Ectodermal cell (in vitro differentiated cells): ENCODE results near the gene MUC13.

Experiments
- H3K27ac ChIP-seq: 2 replicates; pipeline ENCODE4 v1.7.0; 2013; ENCODE audit warnings: mild to moderate bottlenecking, low read depth, low read length; ENCODE audit not compliant: insufficient read depth, poor library complexity, severe bottlenecking
- H3K27me3 ChIP-seq: 2 replicates; pipeline ENCODE4 v1.7.0; 2013; ENCODE audit warnings: mild to moderate bottlenecking, low read length; ENCODE audit not compliant: insufficient read depth, control insufficient read depth, poor library complexity, severe bottlenecking
- H3K36me3 ChIP-seq: one replicate; pipeline ENCODE4 v1.7.0; 2013; ENCODE audit warnings: low read length; ENCODE audit not compliant: control insufficient read depth, insufficient read depth
- H3K4me1 ChIP-seq: one replicate; pipeline ENCODE4 v1.7.0; 2013; ENCODE audit warnings: low read length; ENCODE audit not compliant: control insufficient read depth, insufficient read depth
- H3K4me3 ChIP-seq: 2 replicates; pipeline ENCODE4 v1.7.0; 2013; ENCODE audit warnings: low read depth, low read length, control low read depth; ENCODE audit not compliant: insufficient read depth
- H3K9me3 ChIP-seq: 2 replicates; pipeline ENCODE4 v1.7.0; 2013; ENCODE audit warnings: mild to moderate bottlenecking, low read length, moderate library complexity; ENCODE audit not compliant: control insufficient read depth
- WGBS, 2 experiments: methylation state at CpG; one replicate each; pipeline ENCODE4 v1.1.7; 2013; ENCODE audit warnings: missing lambda C conversion rate in 2 of 2; 5-methylcytosine and 5-hydroxymethylcytosine counted together

Gene MUC13

GRCh38 chr3:124951511-124952281 is 17.1 kb upstream of the MUC13 start:
- Histone ChIP-seq H3K27me3 (no peaks in the 10 kb centered on the region), H3K4me3 (no peak overlapping the region)
- WGBS, 2 experiments: 94% methylated on average over 8 of the region's 8 CpGs

DNA sequence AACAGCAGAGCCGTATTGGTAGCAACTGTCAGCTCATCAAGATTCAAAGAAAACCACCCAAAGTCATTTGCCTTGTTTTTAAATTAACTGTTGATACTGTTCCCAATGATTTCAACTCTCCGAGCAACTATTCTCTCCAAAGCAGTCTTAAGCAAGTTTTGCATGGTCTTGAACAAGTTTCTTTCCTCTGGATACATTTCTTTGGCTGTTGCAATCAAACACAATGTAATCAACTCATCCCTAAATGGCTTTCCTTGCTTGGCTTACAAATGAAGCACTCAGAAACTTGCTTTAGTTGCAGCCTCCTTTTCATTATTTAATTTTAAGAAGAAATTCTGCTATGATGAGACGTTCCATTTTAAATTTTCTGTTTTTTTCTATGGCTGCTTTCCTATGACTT is 15.5 kb upstream of the MUC13 start:
- no peaks in the 10 kb centered on the region for H3K9me3 ChIP-seq
- H3K27ac ChIP-seq: no peak overlapping the region
- no peaks in the 10 kb centered on the region for H3K27me3 ChIP-seq
- WGBS, 2 experiments: 86 to 89% methylated on average over 2 of the region's 3 CpGs
- no peak overlapping the region for H3K4me3 ChIP-seq
- H3K36me3 ChIP-seq: no peaks in the 10 kb centered on the region
- no peaks in the 10 kb centered on the region for H3K4me1 ChIP-seq

More at GRCh38 chr3:124951511-124952281, 17.1 kb upstream of the MUC13 start:
- H3K4me1 ChIP-seq: no peaks in the 10 kb centered on the region
- no peaks in the 10 kb centered on the region for H3K36me3 ChIP-seq
- no peak overlapping the region for H3K27ac ChIP-seq
- H3K9me3 ChIP-seq: no peaks in the 10 kb centered on the region

DNA sequence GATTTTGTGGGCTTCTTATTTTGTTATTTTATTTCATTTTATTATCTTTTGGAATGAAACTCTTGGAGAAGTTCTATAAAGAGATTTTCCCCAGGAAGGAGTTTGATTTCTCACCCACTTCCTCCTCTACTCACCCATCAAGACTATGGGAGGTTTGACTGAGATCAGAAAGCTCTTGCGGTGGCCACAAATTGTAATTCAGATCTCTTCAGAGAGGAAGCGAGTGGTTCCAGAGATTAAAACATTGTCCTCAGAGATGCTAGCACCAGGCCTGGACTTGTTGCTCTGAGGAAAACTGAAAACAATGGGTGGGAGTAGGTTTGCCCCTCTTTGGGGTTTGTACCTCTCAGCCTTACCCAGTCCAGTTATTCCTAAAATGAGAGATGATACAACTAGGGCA is 8.1 kb upstream of the MUC13 start:
- WGBS, 2 experiments: 94 to 97% methylated on average over 2 of the region's 2 CpGs

DNA sequence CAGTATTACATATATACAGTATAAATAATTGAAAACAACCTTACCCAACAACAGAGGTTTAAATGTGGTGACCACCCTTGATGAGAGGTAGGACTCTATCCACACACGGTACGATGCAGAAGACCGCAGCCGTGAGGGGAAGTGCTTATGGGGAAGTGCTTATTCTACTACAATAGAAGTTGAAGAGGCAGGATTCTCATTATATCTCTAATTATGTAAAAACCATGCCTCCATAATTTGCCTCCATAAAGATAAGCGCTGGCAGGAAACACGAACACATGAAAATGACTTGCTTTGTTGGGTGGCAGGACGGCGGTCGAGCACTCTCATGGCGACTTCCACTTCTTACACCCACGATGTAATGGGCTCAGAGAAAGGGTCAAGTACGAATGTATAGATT is 7.2 kb upstream of the MUC13 start:
- Histone ChIP-seq H3K4me1 (no peaks in the 10 kb centered on the region), H3K9me3 (no peaks in the 10 kb centered on the region), H3K4me3 (no peak overlapping the region), H3K36me3 (no peaks in the 10 kb centered on the region), H3K27ac (no peak overlapping the region), H3K27me3 (no peaks in the 10 kb centered on the region)
- WGBS, 2 experiments: 96% methylated on average over 8 to 12 of the region's 12 CpGs

More for the DNA sequence above, 8.1 kb upstream of the MUC13 start:
- H3K4me3 ChIP-seq: no peak overlapping the region
- H3K27me3 ChIP-seq: no peaks in the 10 kb centered on the region
- no peaks in the 10 kb centered on the region for H3K9me3 ChIP-seq
- no peaks in the 10 kb centered on the region for H3K4me1 ChIP-seq
- H3K27ac ChIP-seq: no peak overlapping the region
- H3K36me3 ChIP-seq: no peaks in the 10 kb centered on the region

DNA sequence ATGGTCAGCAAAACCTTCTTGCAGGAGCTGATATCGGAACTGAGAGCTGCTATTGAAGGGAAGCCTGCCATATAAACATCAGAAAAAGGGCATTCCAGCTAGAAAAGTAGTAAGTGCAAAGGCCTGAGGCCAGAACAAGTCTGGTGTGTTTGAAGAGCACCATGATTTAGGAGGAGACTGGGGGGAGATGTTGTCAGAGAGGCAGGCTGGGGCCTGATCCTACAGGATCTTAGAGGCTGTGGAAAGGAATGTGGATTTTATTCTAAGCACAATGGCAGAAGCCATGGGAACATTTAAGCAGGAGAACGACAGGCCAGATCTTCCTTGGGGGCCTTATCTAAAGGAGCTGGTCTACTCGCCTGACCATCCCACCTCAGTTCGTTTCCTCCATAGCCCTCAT is 5.1 kb upstream of the MUC13 start:
- Histone ChIP-seq H3K9me3 (no peaks in the 10 kb centered on the region), H3K27ac (no peak overlapping the region), H3K4me1 (no peaks in the 10 kb centered on the region), H3K27me3 (no peaks in the 10 kb centered on the region), H3K4me3 (no peak overlapping the region), H3K36me3 (no peaks in the 10 kb centered on the region)
- 79 to 82% methylated on average over 4 of the region's 4 CpGs for WGBS, 2 experiments

DNA sequence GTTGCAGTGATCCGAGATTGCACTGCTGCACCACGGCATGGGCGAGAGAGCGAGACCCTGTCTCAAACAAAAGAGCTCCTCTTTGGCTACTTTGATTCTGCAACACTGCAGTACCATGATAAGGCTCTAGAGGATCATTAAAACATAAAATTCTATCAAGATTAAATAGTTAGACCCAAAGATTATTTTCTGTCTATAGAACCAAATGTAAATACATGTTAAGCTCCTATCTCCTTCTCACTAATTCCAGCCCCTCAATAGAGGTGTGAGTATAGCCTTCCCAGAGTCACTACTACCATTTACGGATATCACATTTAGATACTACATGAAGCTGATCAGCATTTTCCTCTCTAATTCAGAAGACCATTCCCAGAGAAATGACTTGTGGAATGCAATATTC is 4.3 kb upstream of the MUC13 start:
- no peaks in the 10 kb centered on the region for H3K36me3 ChIP-seq
- no peaks in the 10 kb centered on the region for H3K4me1 ChIP-seq
- no peak overlapping the region for H3K4me3 ChIP-seq
- no peak overlapping the region for H3K27ac ChIP-seq
- no peaks in the 10 kb centered on the region for H3K9me3 ChIP-seq
- no peaks in the 10 kb centered on the region for H3K27me3 ChIP-seq
- 90 to 92% methylated on average over 5 of the region's 5 CpGs for WGBS, 2 experiments

GRCh38 chr3:124937049-124937448 is 2.5 kb upstream of the MUC13 start:
- H3K9me3 ChIP-seq: no peaks in the 10 kb centered on the region
- H3K4me3 ChIP-seq: no peak overlapping the region
- peaks cover 5% of the 10 kb centered on the region for H3K4me1 ChIP-seq
- no peaks in the 10 kb centered on the region for H3K27me3 ChIP-seq
- 92 to 100% methylated on average over 2 of the region's 3 CpGs for WGBS, 2 experiments
- no peak overlapping the region for H3K27ac ChIP-seq
- no peaks in the 10 kb centered on the region for H3K36me3 ChIP-seq

DNA sequence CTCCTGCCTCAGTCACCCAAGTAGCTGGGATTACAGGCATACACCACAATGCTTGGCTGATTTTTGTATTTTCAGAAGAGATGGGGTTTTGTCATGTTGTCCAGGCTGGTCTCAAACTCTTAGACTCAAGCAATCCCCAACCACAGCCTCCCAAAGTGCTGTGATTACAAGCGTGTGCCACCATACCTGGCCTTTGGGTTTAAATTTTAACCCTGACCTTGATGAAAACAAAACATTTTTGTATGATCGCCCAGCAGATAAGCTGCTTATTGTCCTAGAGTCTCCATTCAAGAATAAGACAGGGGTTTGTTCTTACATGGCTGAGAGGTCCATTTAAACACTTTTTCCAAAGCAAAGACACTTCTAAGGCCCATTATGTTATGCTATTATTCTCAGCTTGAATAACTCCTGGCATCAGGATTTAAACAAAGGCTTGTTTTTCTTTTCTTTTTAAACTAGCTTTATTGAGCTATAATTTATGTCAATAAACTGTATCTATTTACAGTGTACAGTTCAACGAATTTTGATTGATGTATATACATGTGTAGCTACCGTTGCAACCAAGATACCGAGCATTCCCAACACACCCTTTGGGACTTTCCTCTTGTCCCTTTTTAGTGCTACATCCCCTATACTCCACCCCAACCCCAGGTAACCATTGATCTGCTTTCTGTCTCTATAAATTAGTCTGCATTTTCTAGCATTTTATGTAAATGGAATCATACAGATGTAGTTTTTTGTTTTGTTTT is 1.4 kb upstream of the MUC13 start:
- no peaks in the 10 kb centered on the region for H3K27me3 ChIP-seq
- WGBS, 2 experiments: 95 to 96% methylated on average over 5 of the region's 5 CpGs

GRCh38 chr3:124935264-124935663 is 713 bp upstream of the MUC13 start:
- H3K27me3 ChIP-seq: no peaks in the 10 kb centered on the region
- no peak overlapping the region for H3K4me3 ChIP-seq
- no peaks in the 10 kb centered on the region for H3K36me3 ChIP-seq
- H3K9me3 ChIP-seq: no peaks in the 10 kb centered on the region
- H3K27ac ChIP-seq: no peak overlapping the region
- H3K4me1 ChIP-seq: peaks cover 5% of the 10 kb centered on the region

More for the DNA sequence above, 1.4 kb upstream of the MUC13 start:
- H3K4me1 ChIP-seq: peaks cover 5% of the 10 kb centered on the region
- no peaks in the 10 kb centered on the region for H3K9me3 ChIP-seq
- H3K36me3 ChIP-seq: no peaks in the 10 kb centered on the region
- no peak overlapping the region for H3K4me3 ChIP-seq
- H3K27ac ChIP-seq: no peak overlapping the region

DNA sequence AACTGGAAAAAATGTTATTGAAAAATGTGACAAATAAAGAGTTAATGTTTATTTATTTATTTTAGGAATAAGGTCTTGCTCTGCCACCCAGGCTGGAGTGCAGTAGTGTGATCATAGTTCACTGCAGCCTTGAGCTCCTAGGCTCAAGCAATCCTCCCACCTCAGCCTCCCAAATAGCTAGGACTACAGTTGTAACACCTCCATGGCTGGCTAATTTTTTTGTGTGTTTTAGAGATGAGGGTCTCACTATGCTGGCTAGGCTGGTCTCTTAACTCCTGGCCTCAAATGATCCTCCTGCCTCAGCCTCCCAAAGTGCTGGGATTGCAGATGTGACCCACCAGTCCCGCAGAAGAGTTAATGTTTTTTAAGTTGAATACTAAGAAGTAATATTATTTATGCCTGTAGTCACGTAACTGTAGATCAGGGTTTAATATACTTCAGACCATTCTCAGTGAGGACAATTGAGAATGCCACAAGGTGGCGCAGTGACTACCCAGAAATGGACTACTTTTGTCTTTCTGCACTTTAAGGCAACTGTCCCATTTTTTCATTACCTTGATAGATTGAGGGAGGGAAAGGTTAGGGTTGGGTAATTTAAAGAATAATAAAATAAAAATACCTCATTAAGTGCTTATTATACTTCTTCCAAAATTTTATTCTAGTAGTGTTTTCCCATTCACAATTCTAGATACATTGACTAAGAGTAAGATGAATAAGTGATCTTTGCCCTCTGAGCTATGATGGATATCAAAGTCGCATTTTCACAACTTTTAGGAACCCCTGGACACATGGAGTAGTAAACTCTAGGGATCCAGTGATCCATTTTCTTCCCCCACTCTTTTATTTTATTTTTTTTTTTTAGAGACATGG is 6.0 kb downstream of the MUC13 start:
- Histone ChIP-seq H3K9me3 (no peaks in the 10 kb centered on the region), H3K4me1 (peaks cover 5% of the 10 kb centered on the region), H3K27ac (no peak overlapping the region), H3K4me3 (no peak overlapping the region), H3K36me3 (no peaks in the 10 kb centered on the region), H3K27me3 (no peaks in the 10 kb centered on the region)
- 45 to 47% methylated on average over 4 of the region's 4 CpGs for WGBS, 2 experiments
